IMR-90 (cell line): Measurements from ENCODE around the gene DPF1. TPM values are rescaled to one million over a fixed set of nuclear protein-coding genes. Genes with fewer than 3 reads are reported as not detected.

ENCODE experiments used
- ATAC-seq: fragments of 200-7000 bp; cut with Tn5 transposase; 2 replicates; pipeline ENCODE4 v1.9.1; 2020; ENCODE audit warnings: low read depth, mild to moderate bottlenecking, moderate library complexity
- BruUV-seq: library from RNA; stranded (reverse); fragments of 400-500 nt; replicated peaks from 2 replicates; lab custom pipeline; 2021; lab: Mats Ljungman, UMichigan
- CTCF ChIA-PET: fragments of 300-600 bp; formaldehyde crosslinking; extraction: SDS; loops from one replicate; lab custom pipeline; 2021; ENCODE audit warnings: antibody characterized with exemption; lab: Yijun Ruan, JAX
- POLR2A ChIA-PET: fragments of 300-600 bp; sonication (Branson Sonifier 250); formaldehyde crosslinking; loops from one replicate; lab custom pipeline; 2022; ENCODE audit warnings: antibody characterized with exemption; ENCODE audit not compliant: unreplicated experiment; lab: Charles Lee
- DNase-seq: peaks from one replicate; pipeline ENCODE4 v3.0.0; 2013
- H2AFZ ChIP-seq: replicated peaks from 2 replicates; pipeline ENCODE3; 2013; ENCODE audit warnings: low read length, mild to moderate bottlenecking; ENCODE audit not compliant: poor library complexity
- H2AK5ac ChIP-seq: 2 replicates; pipeline ENCODE4 v1.6.1; 2013; ENCODE audit warnings: low read depth, low read length, inconsistent platforms
- H2AK9ac ChIP-seq: replicated peaks from 2 replicates; pipeline ENCODE3; 2013; ENCODE audit warnings: mild to moderate bottlenecking, low read depth, low read length, moderate library complexity; ENCODE audit not compliant: poor library complexity
- H2BK120ac ChIP-seq: 2 replicates; pipeline ENCODE4 v1.6.1; 2013; ENCODE audit warnings: low read depth, low read length, inconsistent platforms
- H2BK15ac ChIP-seq: 3 replicates; pipeline ENCODE4 v1.6.1; 2013; ENCODE audit warnings: low read depth, low read length, inconsistent platforms
- H2BK20ac ChIP-seq: 2 replicates; pipeline ENCODE4 v1.6.1; 2013; ENCODE audit warnings: low read depth, mild to moderate bottlenecking, inconsistent platforms, low read length, moderate library complexity
- H2BK5ac ChIP-seq: 2 replicates; pipeline ENCODE4 v1.6.1; 2013; ENCODE audit warnings: mild to moderate bottlenecking, low read depth, low read length, inconsistent platforms; ENCODE audit not compliant: poor library complexity, severe bottlenecking
- H3K14ac ChIP-seq: replicated peaks from 2 replicates; pipeline ENCODE4 v1.6.1; 2013; ENCODE audit warnings: low read depth, low read length, inconsistent platforms
- H3K18ac ChIP-seq: 2 replicates; pipeline ENCODE4 v1.6.1; 2013; ENCODE audit warnings: low read depth, low read length, control low read depth
- H3K23ac ChIP-seq: 2 replicates; pipeline ENCODE4 v1.6.1; 2013; ENCODE audit warnings: low read depth, low read length, inconsistent platforms
- H3K27ac ChIP-seq: 2 replicates; pipeline ENCODE4 v1.5.1; 2013; ENCODE audit warnings: mild to moderate bottlenecking, control low read depth, low read length; ENCODE audit not compliant: insufficient read depth
- H3K27me3 ChIP-seq: 2 replicates; pipeline ENCODE4 v1.6.1; 2013; ENCODE audit warnings: low read length; ENCODE audit not compliant: control insufficient read depth, insufficient read depth
- H3K36me3 ChIP-seq: 2 replicates; pipeline ENCODE4 v1.6.1; 2013; ENCODE audit warnings: low read length, mixed read lengths; ENCODE audit not compliant: control insufficient read depth, insufficient read depth
- H3K4ac ChIP-seq: 2 replicates; pipeline ENCODE4 v1.6.1; 2013; ENCODE audit warnings: low read depth, low read length, inconsistent platforms
- H3K4me1 ChIP-seq: 2 replicates; pipeline ENCODE4 v1.6.1; 2013; ENCODE audit warnings: low read length, mixed read lengths; ENCODE audit not compliant: control insufficient read depth, insufficient read depth
- H3K4me2 ChIP-seq: 2 replicates; pipeline ENCODE4 v1.6.1; 2013; ENCODE audit warnings: low read depth, mild to moderate bottlenecking, control low read depth, low read length, moderate library complexity
- H3K4me3 ChIP-seq: 2 replicates; pipeline ENCODE4 v1.5.1; 2013; ENCODE audit warnings: low read depth, mild to moderate bottlenecking, control low read depth, low read length, moderate library complexity; ENCODE audit not compliant: insufficient read depth
- H3K56ac ChIP-seq: 2 replicates; pipeline ENCODE4 v1.6.1; 2013; ENCODE audit warnings: low read length, inconsistent platforms; ENCODE audit not compliant: insufficient read depth; ENCODE audit errors: extremely low read depth
- H3K79me1 ChIP-seq, 2 experiments: 2 replicates each; pipeline ENCODE4 v1.6.1; 2013; ENCODE audit warnings: low read length in 2 of 2, inconsistent platforms in 1 of 2, low read depth in 1 of 2
- H3K9ac ChIP-seq: 2 replicates; pipeline ENCODE4 v1.6.1; 2013; ENCODE audit warnings: low read depth, low read length, control low read depth
- H3K9me1 ChIP-seq: 2 replicates; pipeline ENCODE4 v1.6.1; 2013; ENCODE audit warnings: low read length, inconsistent platforms; ENCODE audit not compliant: insufficient read depth
- H3K9me3 ChIP-seq: 2 replicates; pipeline ENCODE4 v1.6.1; 2013; ENCODE audit warnings: low read length; ENCODE audit not compliant: control insufficient read depth, insufficient read depth
- H4K20me1 ChIP-seq: 2 replicates; pipeline ENCODE4 v1.6.1; 2013; ENCODE audit warnings: low read length, inconsistent platforms; ENCODE audit not compliant: insufficient read depth
- H4K5ac ChIP-seq: 2 replicates; pipeline ENCODE4 v1.6.1; 2013; ENCODE audit warnings: mild to moderate bottlenecking, low read depth, low read length, control low read depth
- H4K8ac ChIP-seq, 2 experiments: 2 replicates each; pipeline ENCODE4 v1.6.1; 2013; ENCODE audit warnings: low read depth in 2 of 2, low read length in 2 of 2, control low read depth in 1 of 2, inconsistent platforms in 1 of 2
- H4K91ac ChIP-seq: 2 replicates; pipeline ENCODE4 v1.6.1; 2013; ENCODE audit warnings: low read depth, low read length, inconsistent platforms; ENCODE audit not compliant: insufficient read depth
- CTCF ChIP-seq: conservative IDR thresholded peaks from 2 replicates; pipeline ENCODE4 v1.5.1; 2012; ENCODE audit warnings: mild to moderate bottlenecking, low read depth, low read length, improper control_type of control experiment
- POLR2A ChIP-seq: IDR thresholded peaks from 2 replicates; pipeline ENCODE4 v1.6.1; 2012; ENCODE audit warnings: mild to moderate bottlenecking, low read depth, low read length
- RCOR1 ChIP-seq: IDR thresholded peaks from 2 replicates; pipeline ENCODE4 v1.6.1; 2012; ENCODE audit warnings: mild to moderate bottlenecking, low read length, improper control_type of control experiment; ENCODE audit not compliant: insufficient replicate concordance
- SMC3 ChIP-seq: fragments of 150-350 bp; IDR thresholded peaks from 2 replicates; pipeline ENCODE4 v1.6.1; 2016; ENCODE audit warnings: low read depth, mild to moderate bottlenecking, antibody characterized with exemption, low read length, moderate library complexity
- WGBS, 2 experiments: methylation state at CpG; one replicate each; pipeline versions ENCODE4 v1.1.5 to v1.1.7; 2013; ENCODE audit warnings: missing lambda C conversion rate in 2 of 2; ENCODE audit not compliant: insufficient read length in 1 of 2; ENCODE audit errors: extremely low coverage in 2 of 2; 5-methylcytosine and 5-hydroxymethylcytosine counted together
- dilution Hi-C: fragments of 300-500 bp; cut with HindIII; formaldehyde crosslinking; loops from one replicate; pipeline ENCODE4 v1.14.3; 2018; ENCODE audit warnings: low sequenced_read_pairs; ENCODE audit not compliant: unreplicated experiment
- in situ Hi-C: fragments of 300-500 bp; cut with MboI; formaldehyde crosslinking; loops from 3 replicates; pipeline ENCODE4 v1.14.3; 2019; ENCODE audit warnings: low sequenced_read_pairs, inconsistent platforms, mixed read lengths
- intact Hi-C: fragments of 100-400 bp; cut with micrococcal nuclease; formaldehyde crosslinking; loops from 2 replicates; pipeline ENCODE4 v1.10.0; 2022
- polyA plus RNA-seq, 3 experiments: library from polyadenylated mRNA; depleted of rRNA; stranded (reverse); fragments of >200 nt; gene quantifications; 2 replicates each; pipeline ENCODE4 v1.2.3, GENCODE V29; 2012; ENCODE audit warnings: low replicate concordance in 1 of 3
- total RNA-seq: library from RNA; depleted of rRNA; stranded (reverse); fragments of >200 nt; gene quantifications from 2 replicates; pipeline ENCODE4 v1.2.3, GENCODE V29; 2012
- TF ChIP-seq, protein P1 (sequence below): fragments of 150-350 bp; IDR thresholded peaks from 2 replicates; pipeline ENCODE4 v1.6.1; 2016; ENCODE audit warnings: low read depth, mild to moderate bottlenecking, low read length, moderate library complexity, borderline replicate concordance

Gene DPF1
- total and polyA plus RNA-seq, 2 of the 4 experiments (the other 2 are of a cell fraction) = 3.2 to 5.5 TPM

DNA sequence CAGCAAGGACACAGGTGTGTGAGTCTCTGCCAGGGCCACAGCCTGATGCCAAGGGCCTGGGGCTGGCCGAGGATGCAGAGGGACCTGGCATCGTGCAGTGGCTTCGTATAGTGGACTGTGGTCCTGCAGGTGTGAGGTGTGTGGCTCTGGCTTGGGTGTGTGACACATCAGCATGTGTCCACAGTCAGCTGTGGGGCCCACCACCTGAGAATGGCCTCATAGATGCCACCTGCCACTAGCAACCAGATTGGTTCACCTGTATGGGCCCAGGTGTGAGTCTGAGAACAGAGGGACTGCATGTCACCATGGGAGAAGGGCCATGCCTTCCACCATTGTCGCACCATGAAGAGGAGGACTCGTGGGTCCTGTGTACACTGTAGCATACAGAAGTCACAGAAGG, 29.8 kb upstream of the DPF1 start:
- Histone ChIP-seq H3K27me3 (no peaks in the 10 kb centered on the region; the same call in 1 of the 2 replicates), H3K18ac (no peak overlapping the region), H3K4me1 (peaks cover 31% of the 10 kb centered on the region), H4K20me1 (no peaks in the 10 kb centered on the region), H4K5ac (no peak overlapping the region), H4K91ac (peak overlapping the region; percentile 32; the same call in 1 of the 2 replicates), H3K9me3 (no peaks in the 10 kb centered on the region), H2BK120ac (peak overlapping the region; percentile 52; the same call in 1 of the 2 replicates), H3K4ac (peak overlapping the region; percentile 55; the same call in 1 of the 2 replicates), H3K9me1 (peaks cover 3% of the 10 kb centered on the region; the same call in 1 of the 2 replicates), H2BK20ac (0 out of 2 replicates have a peak overlapping the region, but pooled peaks have one; percentile 35), H2BK5ac (no peak overlapping the region), H2AFZ (peak overlapping the region; percentile 27), H3K14ac (0 out of 2 replicates have a peak overlapping the region, but pooled peaks have one; percentile 14), H2BK15ac (peak overlapping the region; percentile 71; the same call in 1 of the 3 replicates), H3K4me2 (no peak overlapping the region), H4K8ac (peak overlapping the region; percentile 83 to 98; a peak in 3 of 4 replicates), H2AK5ac (peak overlapping the region; percentile 76), H3K79me1 (no peaks in the 10 kb centered on the region), H3K36me3 (no peaks in the 10 kb centered on the region), H3K23ac (no peak overlapping the region), H2AK9ac (peak overlapping the region; percentile 11), H3K9ac (no peak overlapping the region), H3K56ac (no peak overlapping the region), H3K4me3 (no peak overlapping the region), H3K27ac (no peak overlapping the region)
- intact Hi-C loops (no loop called here), in situ Hi-C loops (no loop called here), dilution Hi-C loops (no loop called here)
- POLR2A ChIA-PET = no interaction called here
- CTCF ChIA-PET = interaction anchor here (0.6 kb wide), 1 partner anchor 119 kb away, joined by 4 read pairs; no protein-coding TSS in a partner anchor
- WGBS, 2 experiments = 90% methylated on average over 2 of the region's 5 CpGs; no CpG with 5 or more reads in 1 of the 2 experiments
- ATAC-seq = no peak
- TF ChIP-seq SMC3 = no peak
- TF ChIP-seq, protein P1, sequence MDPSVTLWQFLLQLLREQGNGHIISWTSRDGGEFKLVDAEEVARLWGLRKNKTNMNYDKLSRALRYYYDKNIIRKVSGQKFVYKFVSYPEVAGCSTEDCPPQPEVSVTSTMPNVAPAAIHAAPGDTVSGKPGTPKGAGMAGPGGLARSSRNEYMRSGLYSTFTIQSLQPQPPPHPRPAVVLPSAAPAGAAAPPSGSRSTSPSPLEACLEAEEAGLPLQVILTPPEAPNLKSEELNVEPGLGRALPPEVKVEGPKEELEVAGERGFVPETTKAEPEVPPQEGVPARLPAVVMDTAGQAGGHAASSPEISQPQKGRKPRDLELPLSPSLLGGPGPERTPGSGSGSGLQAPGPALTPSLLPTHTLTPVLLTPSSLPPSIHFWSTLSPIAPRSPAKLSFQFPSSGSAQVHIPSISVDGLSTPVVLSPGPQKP = no peak
- TF ChIP-seq CTCF = no peak
- no peak for TF ChIP-seq POLR2A
- no peak for TF ChIP-seq RCOR1
- DNase-seq = no peak
- no TSS peak for BruUV-seq
